Fibroblast of the aortic adventitia (primary cell): ENCODE results near the gene IRF4. TPM values are rescaled to one million over a fixed set of nuclear protein-coding genes. Genes with fewer than 3 reads are reported as not detected.

Source experiments
- DNase-seq: peaks from one replicate; pipeline ENCODE4 v3.0.0-alpha.2; 2010; ENCODE audit warnings: low read depth
- H3K4me3 ChIP-seq: 2 replicates; pipeline ENCODE4 v1.5.1; 2011; ENCODE audit warnings: low read depth, mild to moderate bottlenecking, control low read depth, low read length, moderate library complexity
- total RNA-seq: library from RNA; depleted of rRNA; stranded (reverse); fragments of >200 nt; gene quantifications from 2 replicates; pipeline ENCODE4 v1.2.3, GENCODE V29; 2012; ENCODE audit warnings: low replicate concordance
- TF ChIP-seq, protein P1 (sequence below): IDR thresholded peaks from 2 replicates; pipeline ENCODE4 v1.5.1; 2011; ENCODE audit warnings: mild to moderate bottlenecking, low read length, control low read depth, inconsistent platforms; ENCODE audit not compliant: insufficient read depth

The IRF4 gene
- total RNA-seq, 1 donor, result 2.3 TPM

DNA sequence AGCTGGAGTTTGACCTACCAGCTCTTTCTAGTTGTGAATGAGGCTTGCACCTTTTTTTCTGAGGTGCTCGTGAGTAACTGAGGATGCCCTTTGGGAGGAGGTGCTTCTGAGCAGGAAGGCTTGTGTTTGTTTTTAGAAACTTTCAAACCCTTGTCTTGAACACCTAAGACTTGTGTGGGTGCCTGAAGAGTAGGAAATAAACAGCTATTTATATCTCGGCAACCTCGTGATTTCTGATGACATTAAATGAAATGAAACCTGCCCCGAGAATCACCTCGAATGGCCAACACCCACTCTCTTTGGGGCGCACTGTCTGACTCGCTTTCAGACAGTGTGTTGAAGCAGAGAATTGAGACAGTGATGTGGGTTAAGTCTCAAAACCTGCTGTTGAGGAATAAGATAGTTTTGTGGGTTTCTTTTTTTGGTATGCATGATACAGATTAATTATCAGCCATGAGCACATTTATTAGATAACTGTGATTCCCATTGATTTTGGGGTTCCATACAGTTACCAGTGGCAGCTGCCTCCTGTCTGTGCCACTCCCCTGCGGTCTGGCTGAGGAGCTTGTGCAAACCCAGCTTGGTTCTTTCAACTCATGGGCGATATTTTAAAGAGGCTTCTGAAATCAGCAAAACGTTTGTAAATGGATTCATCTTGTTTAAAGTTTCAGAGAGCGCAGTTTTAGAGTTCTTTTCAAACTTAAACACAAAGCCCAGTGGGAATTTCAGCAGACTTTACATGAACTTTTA, 8.4 kb downstream of the IRF4 start:
- no peak overlapping the region for H3K4me3 ChIP-seq
- TF ChIP-seq, protein P1, sequence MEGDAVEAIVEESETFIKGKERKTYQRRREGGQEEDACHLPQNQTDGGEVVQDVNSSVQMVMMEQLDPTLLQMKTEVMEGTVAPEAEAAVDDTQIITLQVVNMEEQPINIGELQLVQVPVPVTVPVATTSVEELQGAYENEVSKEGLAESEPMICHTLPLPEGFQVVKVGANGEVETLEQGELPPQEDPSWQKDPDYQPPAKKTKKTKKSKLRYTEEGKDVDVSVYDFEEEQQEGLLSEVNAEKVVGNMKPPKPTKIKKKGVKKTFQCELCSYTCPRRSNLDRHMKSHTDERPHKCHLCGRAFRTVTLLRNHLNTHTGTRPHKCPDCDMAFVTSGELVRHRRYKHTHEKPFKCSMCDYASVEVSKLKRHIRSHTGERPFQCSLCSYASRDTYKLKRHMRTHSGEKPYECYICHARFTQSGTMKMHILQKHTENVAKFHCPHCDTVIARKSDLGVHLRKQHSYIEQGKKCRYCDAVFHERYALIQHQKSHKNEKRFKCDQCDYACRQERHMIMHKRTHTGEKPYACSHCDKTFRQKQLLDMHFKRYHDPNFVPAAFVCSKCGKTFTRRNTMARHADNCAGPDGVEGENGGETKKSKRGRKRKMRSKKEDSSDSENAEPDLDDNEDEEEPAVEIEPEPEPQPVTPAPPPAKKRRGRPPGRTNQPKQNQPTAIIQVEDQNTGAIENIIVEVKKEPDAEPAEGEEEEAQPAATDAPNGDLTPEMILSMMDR, result no peak
- DNase-seq, result no peak

DNA sequence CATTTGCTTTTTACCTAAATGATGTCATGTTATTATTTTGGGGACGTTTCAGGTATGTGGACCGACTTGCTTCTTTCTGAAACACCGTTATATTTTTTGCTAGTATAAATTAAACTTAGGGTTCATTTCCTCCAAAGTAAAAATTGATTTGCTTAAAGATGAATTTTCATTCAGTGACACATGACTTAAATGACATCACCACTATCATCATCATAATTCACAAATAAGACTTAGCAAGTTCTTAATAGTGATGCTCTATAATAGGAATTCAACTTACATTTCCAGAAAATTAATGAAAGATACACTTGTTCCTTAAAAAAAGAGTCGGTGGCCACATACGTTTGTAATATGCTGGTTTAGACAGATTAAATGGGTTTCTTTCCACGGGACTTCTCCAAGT, 9.3 kb downstream of the IRF4 start:
- H3K4me3 ChIP-seq, result no peak overlapping the region
- DNase-seq, result no peak
- TF ChIP-seq, protein P1, result no peak

- no peak for DNase-seq
- TF ChIP-seq, protein P1, result no peak
Observed at GRCh38 chr6:401239-401993, 9.9 kb downstream of the IRF4 start.

GRCh38 chr6:401994-402640, 10.6 kb downstream of the IRF4 start:
- no peak for DNase-seq
- H3K4me3 ChIP-seq, result no peak overlapping the region

More at GRCh38 chr6:401239-401993, 9.9 kb downstream of the IRF4 start:
- no peak overlapping the region for H3K4me3 ChIP-seq

DNA sequence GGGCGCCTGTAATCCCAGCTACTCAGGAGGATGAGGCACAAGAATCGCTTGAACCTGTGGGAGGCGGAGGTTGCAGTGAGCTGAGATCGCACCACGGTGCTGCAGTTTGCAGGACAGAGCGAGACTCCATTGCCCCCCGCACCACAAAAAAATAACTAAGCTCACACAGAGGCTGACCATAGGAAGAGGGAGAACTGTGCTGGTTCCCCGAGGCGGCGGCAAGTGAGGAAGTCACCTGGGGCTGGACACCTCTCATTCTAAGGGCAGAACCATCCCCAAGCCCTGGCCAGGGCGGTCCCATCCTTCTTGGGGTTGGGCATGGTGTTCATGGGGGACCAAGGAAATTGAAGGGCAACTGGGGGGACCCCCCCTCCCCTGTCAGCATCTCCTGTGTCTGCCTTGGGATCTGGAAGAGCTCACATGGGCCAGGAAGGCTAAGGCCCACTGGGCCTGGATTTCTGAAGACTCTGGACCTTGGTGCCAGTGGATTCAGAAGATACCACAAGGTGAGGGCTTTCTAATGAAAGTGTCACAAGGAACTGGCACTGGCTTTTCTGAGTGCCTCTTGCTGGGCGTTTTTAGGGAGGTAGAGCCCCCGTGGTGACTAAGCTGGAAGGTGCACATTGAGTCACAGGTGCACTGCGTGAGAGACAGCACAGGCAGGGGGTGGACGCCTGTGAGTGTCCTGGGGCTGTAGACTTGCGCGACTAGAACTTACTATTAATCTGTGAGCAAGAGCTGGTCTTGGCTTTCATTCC, 11.5 kb downstream of the IRF4 start:
- DNase-seq, result no peak
- TF ChIP-seq, protein P1, result no peak
- H3K4me3 ChIP-seq, result no peak overlapping the region

More at GRCh38 chr6:401994-402640, 10.6 kb downstream of the IRF4 start:
- TF ChIP-seq, protein P1, result no peak
